HG02588 (cell line): Measurements from ENCODE around the gene PSMC6.

ENCODE experiments used
- ATAC-seq: cut with Tn5 transposase; IDR thresholded peaks from one replicate; pipeline ENCODE4 v1.9.1; 2021; ENCODE audit warnings: mild to moderate bottlenecking, moderate library complexity; ENCODE audit not compliant: unreplicated experiment

PSMC6 gene

GRCh38 chr14:52706724-52707706, at the start of gene PSMC6:
TSS of gene PSMC6 (plus strand) at chr14:52707200. CDS start at chr14:52707220, 20 bp downstream.
- ATAC-seq = peak; percentile 96

- ATAC-seq = no peak
These were observed 46.7 kb upstream of the PSMC6 start for GRCh38 chr14:52660325-52660724.

- ATAC-seq = no peak
These were observed 46.2 kb upstream of the PSMC6 start for GRCh38 chr14:52660832-52661231.

- ATAC-seq = no peak
These were observed 45.7 kb upstream of the PSMC6 start for GRCh38 chr14:52661314-52661713.

- ATAC-seq = no peak
These were observed 43.1 kb upstream of the PSMC6 start for GRCh38 chr14:52663850-52664249.

- ATAC-seq = no peak
These were observed 28.4 kb upstream of the PSMC6 start for GRCh38 chr14:52678591-52678990.

- no peak for ATAC-seq
These were observed 22.9 kb upstream of the PSMC6 start for GRCh38 chr14:52683985-52684520.

GRCh38 chr14:52686176-52686575, 20.8 kb upstream of the PSMC6 start:
- no peak for ATAC-seq

GRCh38 chr14:52690983-52691760, 15.8 kb upstream of the PSMC6 start:
- ATAC-seq = no peak

GRCh38 chr14:52692248-52692962, 14.6 kb upstream of the PSMC6 start:
- ATAC-seq = no peak

- no peak for ATAC-seq
These were observed 14.0 kb upstream of the PSMC6 start for GRCh38 chr14:52693036-52693435.

- no peak for ATAC-seq
These were observed 13.5 kb upstream of the PSMC6 start for GRCh38 chr14:52693532-52693931.

GRCh38 chr14:52694761-52695480, 12.1 kb upstream of the PSMC6 start:
- peak; percentile 56 for ATAC-seq

GRCh38 chr14:52695481-52696091, 11.4 kb upstream of the PSMC6 start, which contains the start of gene ERO1A:
TSS of gene ERO1A (minus strand) at chr14:52695558. CDS start at chr14:52695481, 77 bp downstream.
- ATAC-seq = peak; percentile 74

- ATAC-seq = no peak
These were observed 6.3 kb upstream of the PSMC6 start for GRCh38 chr14:52700701-52701172.

GRCh38 chr14:52701223-52701622, 5.8 kb upstream of the PSMC6 start:
- no peak for ATAC-seq

- no peak for ATAC-seq
These were observed 3.8 kb upstream of the PSMC6 start for GRCh38 chr14:52703225-52703624.

GRCh38 chr14:52703664-52704063, 3.3 kb upstream of the PSMC6 start:
- no peak for ATAC-seq

- no peak for ATAC-seq
These were observed 714 bp upstream of the PSMC6 start for GRCh38 chr14:52706286-52706685.
